Mesenchymal stem cell (in vitro differentiated cells and primary cell): ENCODE data around the gene TSPAN12.
"Not testable (repeated sequence)": the region's sequence is repeated elsewhere in the genome, so short reads cannot be mapped to it uniquely, and the experiment has no call there.

Source experiments
- DNase-seq: peaks from one replicate; pipeline ENCODE4 v3.0.0-alpha.2; 2013
- H2AFZ ChIP-seq: one replicate; pipeline ENCODE4 v1.6.1; 2013; ENCODE audit warnings: low read depth, mild to moderate bottlenecking, control low read depth, inconsistent platforms, low read length, moderate library complexity
- H2AK5ac ChIP-seq: 2 replicates; pipeline ENCODE4 v1.6.1; 2013; ENCODE audit warnings: low read length, moderate library complexity, mild to moderate bottlenecking, inconsistent platforms; ENCODE audit not compliant: severe bottlenecking
- H2BK120ac ChIP-seq: one replicate; pipeline ENCODE4 v1.6.1; 2013; ENCODE audit warnings: low read depth, mild to moderate bottlenecking, inconsistent platforms, low read length, moderate library complexity
- H2BK12ac ChIP-seq, 2 experiments: one replicate each; pipeline ENCODE4 v1.6.1; 2013; ENCODE audit warnings: inconsistent platforms in 2 of 2, low read length in 2 of 2, mild to moderate bottlenecking in 2 of 2, moderate library complexity in 2 of 2, control low read depth in 1 of 2
- H2BK15ac ChIP-seq: one replicate; pipeline ENCODE4 v1.6.1; 2013; ENCODE audit warnings: mild to moderate bottlenecking, low read depth, inconsistent platforms; ENCODE audit not compliant: poor library complexity, severe bottlenecking
- H2BK5ac ChIP-seq: 2 replicates; pipeline ENCODE4 v1.6.1; 2013; ENCODE audit warnings: low read depth, mild to moderate bottlenecking, low read length, control low read depth, inconsistent platforms; ENCODE audit not compliant: poor library complexity, severe bottlenecking
- H3K14ac ChIP-seq, 2 experiments: one replicate each; pipeline ENCODE4 v1.6.1; 2013; ENCODE audit warnings: inconsistent platforms in 2 of 2, low read length in 2 of 2, control low read depth in 1 of 2, mild to moderate bottlenecking in 1 of 2, moderate library complexity in 1 of 2
- H3K18ac ChIP-seq, 2 experiments: one replicate each; pipeline ENCODE4 v1.6.1; 2013; ENCODE audit warnings: inconsistent platforms in 2 of 2, low read length in 2 of 2, control low read depth in 1 of 2, low read depth in 1 of 2, mild to moderate bottlenecking in 1 of 2
- H3K23ac ChIP-seq, 2 experiments: one replicate each; pipeline ENCODE4 v1.6.1; 2013; ENCODE audit warnings: inconsistent platforms in 2 of 2, low read length in 2 of 2, mild to moderate bottlenecking in 2 of 2, moderate library complexity in 2 of 2, control low read depth in 1 of 2
- H3K27ac ChIP-seq: 2 replicates; pipeline ENCODE4 v1.5.1; 2013; ENCODE audit warnings: mild to moderate bottlenecking, moderate library complexity, low read length, control low read depth, inconsistent platforms; ENCODE audit not compliant: poor library complexity, severe bottlenecking
- H3K27me3 ChIP-seq, 2 experiments: 2 replicates each; pipeline versions ENCODE4 v1.6.1 to v1.7.0; 2013; ENCODE audit warnings: low read length in 2 of 2, mild to moderate bottlenecking in 2 of 2, moderate library complexity in 2 of 2, control low read depth in 1 of 2, inconsistent platforms in 1 of 2; ENCODE audit not compliant: control insufficient read depth in 1 of 2, insufficient read depth in 1 of 2
- H3K36me3 ChIP-seq, 2 experiments: 2 replicates each; pipeline versions ENCODE4 v1.6.1 to v1.7.0; 2013; ENCODE audit warnings: low read length in 2 of 2, control low read depth in 1 of 2, inconsistent platforms in 1 of 2, low read depth in 1 of 2, mild to moderate bottlenecking in 1 of 2; ENCODE audit not compliant: insufficient read depth in 2 of 2, control insufficient read depth in 1 of 2
- H3K4ac ChIP-seq, 2 experiments: one replicate each; pipeline ENCODE4 v1.6.1; 2013; ENCODE audit warnings: inconsistent platforms in 2 of 2, low read length in 2 of 2, mild to moderate bottlenecking in 2 of 2, moderate library complexity in 2 of 2, control low read depth in 1 of 2, low read depth in 1 of 2
- H3K4me1 ChIP-seq: 2 replicates; pipeline ENCODE4 v1.6.1; 2013; ENCODE audit warnings: low read depth, low read length, control low read depth; ENCODE audit not compliant: control insufficient read depth, insufficient read depth
- H3K4me2 ChIP-seq: 2 replicates; pipeline ENCODE4 v1.6.1; 2013; ENCODE audit warnings: low read length, mild to moderate bottlenecking, inconsistent platforms; ENCODE audit not compliant: poor library complexity, severe bottlenecking
- H3K4me3 ChIP-seq, 2 experiments: 2 replicates each; pipeline versions ENCODE4 v1.5.1 to v1.7.0; 2013; ENCODE audit warnings: low read length in 2 of 2, mild to moderate bottlenecking in 2 of 2, control low read depth in 1 of 2, low read depth in 1 of 2; ENCODE audit not compliant: insufficient read depth in 1 of 2
- H3K79me1 ChIP-seq: replicated peaks from 2 replicates; pipeline ENCODE4 v1.6.1; 2013; ENCODE audit warnings: mild to moderate bottlenecking, control low read depth, low read length, inconsistent platforms; ENCODE audit not compliant: poor library complexity, severe bottlenecking
- H3K9ac ChIP-seq: 2 replicates; pipeline ENCODE4 v1.7.0; 2013; ENCODE audit warnings: mild to moderate bottlenecking, low read length, moderate library complexity
- H3K9me3 ChIP-seq: 2 replicates; pipeline ENCODE4 v1.7.0; 2013; ENCODE audit warnings: mild to moderate bottlenecking, low read length; ENCODE audit not compliant: control insufficient read depth
- H4K8ac ChIP-seq: one replicate; pipeline ENCODE4 v1.6.1; 2013; ENCODE audit warnings: inconsistent platforms, mild to moderate bottlenecking, low read length, moderate library complexity
- H4K91ac ChIP-seq: one replicate; pipeline ENCODE4 v1.6.1; 2013; ENCODE audit warnings: mild to moderate bottlenecking, low read length, inconsistent platforms
- WGBS: methylation state at CpG from one replicate; pipeline ENCODE4 v1.1.7; 2013; ENCODE audit warnings: mixed read lengths; 5-methylcytosine and 5-hydroxymethylcytosine counted together

TSPAN12 gene

GRCh38 chr7:120780451-120780850, 77.5 kb downstream of the TSPAN12 start:
- H2BK12ac ChIP-seq, H3K27me3 ChIP-seq, H3K4me1 ChIP-seq, H3K4me3 ChIP-seq, H2AK5ac ChIP-seq, H3K18ac ChIP-seq, H2BK15ac ChIP-seq, H2AFZ ChIP-seq, H3K14ac ChIP-seq, H3K9me3 ChIP-seq, H3K9ac ChIP-seq, H3K36me3 ChIP-seq, H2BK5ac ChIP-seq, H3K23ac ChIP-seq, H3K4ac ChIP-seq, H3K4me2 ChIP-seq, H3K79me1 ChIP-seq, H4K8ac ChIP-seq, DNase-seq, H3K27ac ChIP-seq, H2BK120ac ChIP-seq, H4K91ac ChIP-seq: not testable (repeated sequence)
- WGBS: 86% methylated on average over 7 of the region's 7 CpGs

- not testable (repeated sequence) for H3K27me3 ChIP-seq, H3K36me3 ChIP-seq, H4K8ac ChIP-seq, DNase-seq, H2BK120ac ChIP-seq, H2BK12ac ChIP-seq, H2AFZ ChIP-seq, H3K79me1 ChIP-seq, H3K27ac ChIP-seq, H3K14ac ChIP-seq, H3K4me1 ChIP-seq, H3K4me2 ChIP-seq, H3K4me3 ChIP-seq, H2BK15ac ChIP-seq, H3K4ac ChIP-seq, H2AK5ac ChIP-seq, H4K91ac ChIP-seq, H3K18ac ChIP-seq, H3K9ac ChIP-seq, H2BK5ac ChIP-seq, H3K23ac ChIP-seq, H3K9me3 ChIP-seq
- WGBS: 97% methylated on average over 8 of the region's 8 CpGs
These were observed 78.9 kb downstream of the TSPAN12 start for GRCh38 chr7:120779078-120779477.

GRCh38 chr7:120775755-120776154, 82.2 kb downstream of the TSPAN12 start:
- DNase-seq: peak; percentile 39
- Histone ChIP-seq H2AK5ac (no peak overlapping the region), H3K23ac (no peak overlapping the region), H3K27ac (no peak overlapping the region), H3K27me3 (no peaks in the 10 kb centered on the region), H2AFZ (no peak overlapping the region), H4K91ac (no peak overlapping the region), H3K18ac (no peak overlapping the region), H3K79me1 (no peaks in the 10 kb centered on the region), H2BK15ac (no peak overlapping the region), H3K9ac (no peak overlapping the region), H3K4ac (no peak overlapping the region), H3K36me3 (no peaks in the 10 kb centered on the region), H2BK120ac (no peak overlapping the region), H3K9me3 (no peaks in the 10 kb centered on the region), H3K4me2 (no peak overlapping the region), H4K8ac (no peak overlapping the region), H2BK5ac (no peak overlapping the region), H3K4me3 (no peak overlapping the region), H2BK12ac (no peak overlapping the region), H3K14ac (no peak overlapping the region), H3K4me1 (no peaks in the 10 kb centered on the region)

- Histone ChIP-seq H3K4me2 (no peak overlapping the region), H3K14ac (no peak overlapping the region), H2BK5ac (no peak overlapping the region), H2AFZ (no peak overlapping the region), H3K4me1 (no peaks in the 10 kb centered on the region), H3K23ac (no peak overlapping the region), H2AK5ac (no peak overlapping the region), H4K8ac (no peak overlapping the region), H4K91ac (no peak overlapping the region), H2BK15ac (no peak overlapping the region), H3K36me3 (no peaks in the 10 kb centered on the region), H3K27me3 (no peaks in the 10 kb centered on the region), H3K27ac (no peak overlapping the region), H3K4me3 (no peak overlapping the region), H3K79me1 (no peaks in the 10 kb centered on the region), H3K18ac (no peak overlapping the region), H3K9ac (no peak overlapping the region), H2BK120ac (no peak overlapping the region), H3K4ac (no peak overlapping the region), H3K9me3 (no peaks in the 10 kb centered on the region), H2BK12ac (no peak overlapping the region)
- DNase-seq: no peak
- WGBS: 100% methylated on average over 2 of the region's 3 CpGs
These were observed 83.5 kb downstream of the TSPAN12 start for GRCh38 chr7:120774481-120774880.
